SK-N-SH (cell line): Measurements from ENCODE around the gene OR6P1.

Experiments
- FOXJ3 ChIP-seq: sonication (generic); formaldehyde crosslinking; IDR thresholded peaks from 2 replicates; pipeline ENCODE4 v1.5.1; 2020; ENCODE audit warnings: mild to moderate bottlenecking, missing genetic modification reagents
- GATA2 ChIP-seq: sonication (generic); formaldehyde crosslinking; IDR thresholded peaks from 2 replicates; pipeline ENCODE4 v1.5.0; 2020; ENCODE audit warnings: mild to moderate bottlenecking, missing genetic modification reagents
- JUND ChIP-seq: IDR thresholded peaks from 2 replicates; pipeline ENCODE4 v1.4.0; 2012
- TAF1 ChIP-seq: IDR thresholded peaks from 2 replicates; pipeline ENCODE4 v1.6.1; 2012; ENCODE audit warnings: low read depth, mild to moderate bottlenecking, low read length, moderate library complexity, borderline replicate concordance
- TCF12 ChIP-seq: IDR thresholded peaks from 2 replicates; pipeline ENCODE4 v1.4.0; 2012
- TF ChIP-seq, protein P1 (sequence below): fragments of 200-600 bp; sonication (generic); IDR thresholded peaks from 2 replicates; pipeline ENCODE4 v1.6.1; 2017; ENCODE audit warnings: antibody characterized with exemption, mild to moderate bottlenecking, moderate library complexity
- TF ChIP-seq, protein P2 (sequence below): IDR thresholded peaks from 2 replicates; pipeline ENCODE4 v1.4.0; 2012; ENCODE audit warnings: low read depth, borderline replicate concordance
- TF ChIP-seq, protein P3 (sequence below): IDR thresholded peaks from 2 replicates; pipeline ENCODE4 v1.4.0; 2012; ENCODE audit warnings: low read depth, borderline replicate concordance

DNA sequence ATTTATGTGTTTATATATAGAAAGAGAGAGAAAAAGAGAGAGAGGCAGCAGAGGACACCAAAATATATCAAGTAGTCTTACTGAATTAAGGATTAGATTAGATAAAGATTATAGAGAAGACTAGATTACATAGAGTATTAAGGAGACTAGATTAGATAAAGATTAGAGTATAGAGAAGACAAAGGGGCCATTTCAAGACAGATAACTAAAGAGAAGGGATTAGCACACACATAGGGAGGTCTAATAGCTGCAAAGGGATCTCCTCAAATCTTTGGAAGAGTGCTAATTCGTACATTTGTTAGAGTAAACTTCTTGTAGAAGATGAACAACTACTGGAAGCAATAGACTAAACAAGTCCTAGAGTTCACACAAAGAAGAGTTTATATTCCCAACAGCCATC lies 50.4 kb downstream of the OR6P1 start:
- TF ChIP-seq, protein P1, sequence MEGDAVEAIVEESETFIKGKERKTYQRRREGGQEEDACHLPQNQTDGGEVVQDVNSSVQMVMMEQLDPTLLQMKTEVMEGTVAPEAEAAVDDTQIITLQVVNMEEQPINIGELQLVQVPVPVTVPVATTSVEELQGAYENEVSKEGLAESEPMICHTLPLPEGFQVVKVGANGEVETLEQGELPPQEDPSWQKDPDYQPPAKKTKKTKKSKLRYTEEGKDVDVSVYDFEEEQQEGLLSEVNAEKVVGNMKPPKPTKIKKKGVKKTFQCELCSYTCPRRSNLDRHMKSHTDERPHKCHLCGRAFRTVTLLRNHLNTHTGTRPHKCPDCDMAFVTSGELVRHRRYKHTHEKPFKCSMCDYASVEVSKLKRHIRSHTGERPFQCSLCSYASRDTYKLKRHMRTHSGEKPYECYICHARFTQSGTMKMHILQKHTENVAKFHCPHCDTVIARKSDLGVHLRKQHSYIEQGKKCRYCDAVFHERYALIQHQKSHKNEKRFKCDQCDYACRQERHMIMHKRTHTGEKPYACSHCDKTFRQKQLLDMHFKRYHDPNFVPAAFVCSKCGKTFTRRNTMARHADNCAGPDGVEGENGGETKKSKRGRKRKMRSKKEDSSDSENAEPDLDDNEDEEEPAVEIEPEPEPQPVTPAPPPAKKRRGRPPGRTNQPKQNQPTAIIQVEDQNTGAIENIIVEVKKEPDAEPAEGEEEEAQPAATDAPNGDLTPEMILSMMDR, result no peak
- TF ChIP-seq FOXJ3 (CRISPR knock-in tag) (no peak), TAF1 (no peak), JUND (no peak), GATA2 (no peak), TCF12 (no peak)
- TF ChIP-seq, protein P2, sequence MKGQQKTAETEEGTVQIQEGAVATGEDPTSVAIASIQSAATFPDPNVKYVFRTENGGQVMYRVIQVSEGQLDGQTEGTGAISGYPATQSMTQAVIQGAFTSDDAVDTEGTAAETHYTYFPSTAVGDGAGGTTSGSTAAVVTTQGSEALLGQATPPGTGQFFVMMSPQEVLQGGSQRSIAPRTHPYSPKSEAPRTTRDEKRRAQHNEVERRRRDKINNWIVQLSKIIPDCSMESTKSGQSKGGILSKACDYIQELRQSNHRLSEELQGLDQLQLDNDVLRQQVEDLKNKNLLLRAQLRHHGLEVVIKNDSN, result no peak
- TF ChIP-seq, protein P3, sequence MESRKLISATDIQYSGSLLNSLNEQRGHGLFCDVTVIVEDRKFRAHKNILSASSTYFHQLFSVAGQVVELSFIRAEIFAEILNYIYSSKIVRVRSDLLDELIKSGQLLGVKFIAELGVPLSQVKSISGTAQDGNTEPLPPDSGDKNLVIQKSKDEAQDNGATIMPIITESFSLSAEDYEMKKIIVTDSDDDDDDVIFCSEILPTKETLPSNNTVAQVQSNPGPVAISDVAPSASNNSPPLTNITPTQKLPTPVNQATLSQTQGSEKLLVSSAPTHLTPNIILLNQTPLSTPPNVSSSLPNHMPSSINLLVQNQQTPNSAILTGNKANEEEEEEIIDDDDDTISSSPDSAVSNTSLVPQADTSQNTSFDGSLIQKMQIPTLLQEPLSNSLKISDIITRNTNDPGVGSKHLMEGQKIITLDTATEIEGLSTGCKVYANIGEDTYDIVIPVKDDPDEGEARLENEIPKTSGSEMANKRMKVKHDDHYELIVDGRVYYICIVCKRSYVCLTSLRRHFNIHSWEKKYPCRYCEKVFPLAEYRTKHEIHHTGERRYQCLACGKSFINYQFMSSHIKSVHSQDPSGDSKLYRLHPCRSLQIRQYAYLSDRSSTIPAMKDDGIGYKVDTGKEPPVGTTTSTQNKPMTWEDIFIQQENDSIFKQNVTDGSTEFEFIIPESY, result no peak
